Neural cell (in vitro differentiated cells): ENCODE results near the gene TBCB. TPM values are rescaled to one million over a fixed set of nuclear protein-coding genes. Genes with fewer than 3 reads are reported as not detected.

Experiments used
- H2AFZ ChIP-seq: fragments of 200-600, 300-800 bp; sonication (generic), shearing (Covaris generic); 2 replicates; pipeline ENCODE4 v1.6.0; 2014; ENCODE audit warnings: low read depth, mild to moderate bottlenecking, antibody characterized with exemption, low read length, moderate library complexity
- H3F3A ChIP-seq: fragments of 200-600 bp; shearing (Covaris generic); 2 replicates; pipeline ENCODE4 v1.6.1; 2016; ENCODE audit warnings: mild to moderate bottlenecking, moderate library complexity, mixed read lengths, antibody characterized with exemption, low read length; ENCODE audit not compliant: insufficient read depth, poor library complexity, severe bottlenecking
- H3K27ac ChIP-seq: fragments of 200-600, 300-800 bp; sonication (generic), shearing (Covaris generic); 2 replicates; pipeline ENCODE4 v1.5.1; 2014; ENCODE audit warnings: mild to moderate bottlenecking, low read length, moderate library complexity
- H3K27me3 ChIP-seq: fragments of 300-800, 200-600 bp; sonication (generic), shearing (Covaris generic); 2 replicates; pipeline ENCODE4 v1.6.0; 2014; ENCODE audit warnings: mild to moderate bottlenecking, low read depth, low read length, moderate library complexity; ENCODE audit not compliant: insufficient read depth
- H3K36me3 ChIP-seq: fragments of 300-800, 200-600 bp; sonication (generic), shearing (Covaris generic); 2 replicates; pipeline ENCODE4 v1.5.1; 2014; ENCODE audit warnings: mild to moderate bottlenecking, antibody characterized with exemption, low read length, moderate library complexity; ENCODE audit not compliant: insufficient read depth
- H3K4me2 ChIP-seq: fragments of 300-800, 200-600 bp; sonication (generic), shearing (Covaris generic); 2 replicates; pipeline ENCODE4 v1.6.0; 2014; ENCODE audit warnings: mild to moderate bottlenecking, low read length
- H3K4me3 ChIP-seq: fragments of 300-800, 200-600 bp; sonication (generic), shearing (Covaris generic); 2 replicates; pipeline ENCODE4 v1.5.1; 2014; ENCODE audit warnings: mild to moderate bottlenecking, low read length, moderate library complexity
- H3K79me2 ChIP-seq: fragments of 200-600 bp; shearing (Covaris generic); replicated peaks from 2 replicates; pipeline ENCODE4 v1.6.0; 2014; ENCODE audit warnings: mild to moderate bottlenecking, low read length, moderate library complexity; ENCODE audit not compliant: insufficient read depth
- H3K9ac ChIP-seq: fragments of 300-800, 200-600 bp; sonication (generic), shearing (Covaris generic); 2 replicates; pipeline ENCODE4 v1.6.1; 2016; ENCODE audit warnings: mild to moderate bottlenecking, low read length, mixed read lengths
- H3K9me2 ChIP-seq: fragments of 200-600 bp; shearing (Covaris generic); 2 replicates; pipeline ENCODE4 v1.6.1; 2016; ENCODE audit warnings: mild to moderate bottlenecking, low read length, mixed read lengths; ENCODE audit not compliant: insufficient read depth
- H3K9me3 ChIP-seq: fragments of 200-600, 300-800 bp; sonication (generic), shearing (Covaris generic); 2 replicates; pipeline ENCODE4 v1.6.1; 2016; ENCODE audit warnings: mild to moderate bottlenecking, mixed run types, low read length, moderate library complexity, mixed read lengths
- H4K20me1 ChIP-seq: fragments of 200-600 bp; shearing (Covaris generic); 2 replicates; pipeline ENCODE4 v1.6.1; 2016; ENCODE audit warnings: mild to moderate bottlenecking, mixed run types; ENCODE audit not compliant: insufficient read depth
- CTCF ChIP-seq: fragments of 450-650 bp; IDR thresholded peaks from 2 replicates; pipeline ENCODE4 v1.5.1; 2014; ENCODE audit warnings: antibody characterized with exemption, mild to moderate bottlenecking, moderate library complexity; ENCODE audit not compliant: poor library complexity, severe bottlenecking
- EP300 ChIP-seq: fragments of 450-650 bp; conservative IDR thresholded peaks from 2 replicates; pipeline ENCODE4 v1.6.1; 2014; ENCODE audit warnings: antibody characterized with exemption, mild to moderate bottlenecking, moderate library complexity; ENCODE audit not compliant: poor library complexity, severe bottlenecking
- EZH2 ChIP-seq: fragments of 200-600, 300-800 bp; shearing (Covaris generic), sonication (generic); IDR thresholded peaks from 2 replicates; pipeline ENCODE4 v1.6.1; 2014; ENCODE audit warnings: antibody characterized with exemption, low read length, borderline replicate concordance, mild to moderate bottlenecking; ENCODE audit not compliant: insufficient read depth, poor library complexity, severe bottlenecking
- MXI1 ChIP-seq: fragments of 450-650 bp; conservative IDR thresholded peaks from 2 replicates; pipeline ENCODE4 v1.6.1; 2014; ENCODE audit warnings: antibody characterized with exemption, mild to moderate bottlenecking; ENCODE audit not compliant: poor library complexity, severe bottlenecking
- POLR2AphosphoS5 ChIP-seq: IDR thresholded peaks from 2 replicates; pipeline ENCODE4 v1.6.1; 2012
- RAD21 ChIP-seq: fragments of 450-650 bp; conservative IDR thresholded peaks from 2 replicates; pipeline ENCODE4 v1.6.1; 2014; ENCODE audit warnings: antibody characterized with exemption, mild to moderate bottlenecking, moderate library complexity
- REST ChIP-seq: IDR thresholded peaks from 2 replicates; pipeline ENCODE4 v1.6.1; 2012; ENCODE audit warnings: borderline replicate concordance
- SMC3 ChIP-seq: fragments of 450-650 bp; conservative IDR thresholded peaks from 2 replicates; pipeline ENCODE4 v1.6.1; 2014; ENCODE audit warnings: antibody characterized with exemption, mild to moderate bottlenecking, moderate library complexity; ENCODE audit not compliant: poor library complexity
- TAF1 ChIP-seq: IDR thresholded peaks from 2 replicates; pipeline ENCODE4 v1.6.1; 2012; ENCODE audit warnings: low read depth
- polyA plus RNA-seq: library from polyadenylated mRNA; depleted of rRNA; stranded (reverse); fragments of >200 nt; gene quantifications from 2 replicates; pipeline ENCODE4 v1.2.3, GENCODE V29; 2014

Gene TBCB
- polyA plus RNA-seq, 1 donor from 2014 or later = 640 TPM

- Histone ChIP-seq H2AFZ (no peak overlapping the region), H3K36me3 (no peaks in the 10 kb centered on the region), H3F3A (no peaks in the 10 kb centered on the region), H3K9ac (no peak overlapping the region), H3K4me3 (no peak overlapping the region), H3K9me2 (no peaks in the 10 kb centered on the region), H4K20me1 (no peaks in the 10 kb centered on the region), H3K79me2 (no peaks in the 10 kb centered on the region), H3K9me3 (no peaks in the 10 kb centered on the region), H3K27me3 (no peaks in the 10 kb centered on the region), H3K4me2 (no peak overlapping the region), H3K27ac (no peak overlapping the region)
- no peak for TF ChIP-seq EP300
- TF ChIP-seq POLR2AphosphoS5 = no peak
- TF ChIP-seq EZH2 = no peak
- TF ChIP-seq TAF1 = no peak
- no peak for TF ChIP-seq SMC3
- no peak for TF ChIP-seq REST
- no peak for TF ChIP-seq MXI1
- TF ChIP-seq RAD21 = no peak
- TF ChIP-seq CTCF = no peak
Observed at GRCh38 chr19:36151144-36152018, 36.1 kb downstream of the TBCB start.

GRCh38 chr19:36152019-36152351 is 36.7 kb downstream of the TBCB start:
- no peak for TF ChIP-seq CTCF
- TF ChIP-seq TAF1 = no peak
- Histone ChIP-seq H3K36me3 (no peaks in the 10 kb centered on the region), H3K9me2 (no peaks in the 10 kb centered on the region), H3K79me2 (no peaks in the 10 kb centered on the region), H4K20me1 (no peaks in the 10 kb centered on the region), H3F3A (no peaks in the 10 kb centered on the region), H3K4me3 (no peak overlapping the region), H2AFZ (no peak overlapping the region), H3K27me3 (no peaks in the 10 kb centered on the region), H3K9me3 (no peaks in the 10 kb centered on the region), H3K9ac (no peak overlapping the region), H3K27ac (no peak overlapping the region), H3K4me2 (no peak overlapping the region)
